ENCODE data around the gene NKX2-4. TPM values are rescaled to one million over a fixed set of nuclear protein-coding genes. Genes with fewer than 3 reads are reported as not detected.

Gene NKX2-4
- total and polyA plus RNA-seq, 3 donors from 2014 or later = 0.99 to 6.3 (median 5.1) TPM

DNA sequence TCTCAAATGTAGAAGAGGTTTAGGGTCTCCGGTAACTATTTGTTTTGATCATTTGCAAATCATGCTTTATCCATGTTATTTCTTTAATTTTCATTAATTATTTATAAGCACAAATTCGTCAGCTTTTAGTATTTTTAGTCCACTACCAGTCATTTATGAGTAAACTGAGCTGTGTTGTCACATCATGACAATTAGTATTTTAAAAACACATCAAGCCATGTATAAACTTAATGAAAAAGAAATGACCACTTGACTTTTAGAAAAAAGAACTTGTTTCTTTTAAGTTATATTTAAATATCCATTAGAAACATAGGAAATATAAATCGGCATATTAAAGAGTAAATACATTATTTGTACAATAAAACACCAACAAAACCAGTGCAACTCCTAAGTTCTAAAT, 2.8 kb downstream of the NKX2-4 start:
- 25 to 34% methylated on average over 3 of the region's 3 CpGs for WGBS, 2 donors

GRCh38 chr20:21393816-21394519, 3.4 kb downstream of the NKX2-4 start:
- TF ChIP-seq POLR2A (IDR thresholded peaks at IDR 0.05) = no peak
- TF ChIP-seq, protein P1, sequence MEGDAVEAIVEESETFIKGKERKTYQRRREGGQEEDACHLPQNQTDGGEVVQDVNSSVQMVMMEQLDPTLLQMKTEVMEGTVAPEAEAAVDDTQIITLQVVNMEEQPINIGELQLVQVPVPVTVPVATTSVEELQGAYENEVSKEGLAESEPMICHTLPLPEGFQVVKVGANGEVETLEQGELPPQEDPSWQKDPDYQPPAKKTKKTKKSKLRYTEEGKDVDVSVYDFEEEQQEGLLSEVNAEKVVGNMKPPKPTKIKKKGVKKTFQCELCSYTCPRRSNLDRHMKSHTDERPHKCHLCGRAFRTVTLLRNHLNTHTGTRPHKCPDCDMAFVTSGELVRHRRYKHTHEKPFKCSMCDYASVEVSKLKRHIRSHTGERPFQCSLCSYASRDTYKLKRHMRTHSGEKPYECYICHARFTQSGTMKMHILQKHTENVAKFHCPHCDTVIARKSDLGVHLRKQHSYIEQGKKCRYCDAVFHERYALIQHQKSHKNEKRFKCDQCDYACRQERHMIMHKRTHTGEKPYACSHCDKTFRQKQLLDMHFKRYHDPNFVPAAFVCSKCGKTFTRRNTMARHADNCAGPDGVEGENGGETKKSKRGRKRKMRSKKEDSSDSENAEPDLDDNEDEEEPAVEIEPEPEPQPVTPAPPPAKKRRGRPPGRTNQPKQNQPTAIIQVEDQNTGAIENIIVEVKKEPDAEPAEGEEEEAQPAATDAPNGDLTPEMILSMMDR (IDR thresholded peaks at IDR 0.05) = no peak
- Histone ChIP-seq H3K9me3 (no peaks in the 10 kb centered on the region), H3K27me3 (no peaks in the 10 kb centered on the region), H3K27ac (no peak overlapping the region), H3K4me3 (no peak overlapping the region), H3K36me3 (ENCODE audit: low read depth, missing control alignments) (no peaks in the 10 kb centered on the region), H3K4me1 (no peaks in the 10 kb centered on the region)
- 48 to 51% methylated on average over 4 of the region's 4 CpGs for WGBS, 2 donors
- intact Hi-C loops (cut with DNase I; ENCODE audit: low total_unique reads) = no loop called here
- DNase-seq = no peak

More for the DNA sequence above, 2.8 kb downstream of the NKX2-4 start:
- H3K27ac ChIP-seq = no peak overlapping the region
- H3K4me1 ChIP-seq = no peaks in the 10 kb centered on the region
- DNase-seq = no peak
- H3K27me3 ChIP-seq = no peaks in the 10 kb centered on the region
- intact Hi-C loops (cut with DNase I; ENCODE audit: low total_unique reads) = no loop called here
- H3K36me3 ChIP-seq (ENCODE audit: low read depth, missing control alignments) = no peaks in the 10 kb centered on the region
- TF ChIP-seq, protein P1 (IDR thresholded peaks at IDR 0.05) = no peak
- no peak for TF ChIP-seq POLR2A (IDR thresholded peaks at IDR 0.05)
- no peaks in the 10 kb centered on the region for H3K9me3 ChIP-seq
- H3K4me3 ChIP-seq = no peak overlapping the region

GRCh38 chr20:21393166-21393565, 4.2 kb downstream of the NKX2-4 start:
- no peak for DNase-seq
- Histone ChIP-seq H3K4me3 (no peak overlapping the region), H3K36me3 (ENCODE audit: low read depth, missing control alignments) (no peaks in the 10 kb centered on the region), H3K9me3 (no peaks in the 10 kb centered on the region), H3K27me3 (no peaks in the 10 kb centered on the region), H3K4me1 (no peaks in the 10 kb centered on the region), H3K27ac (no peak overlapping the region)
- TF ChIP-seq POLR2A (IDR thresholded peaks at IDR 0.05) = no peak
- TF ChIP-seq, protein P1 (IDR thresholded peaks at IDR 0.05) = no peak
- 47 to 59% methylated on average over 4 of the region's 4 CpGs for WGBS, 2 donors
- intact Hi-C loops (cut with DNase I; ENCODE audit: low total_unique reads) = no loop called here

DNA sequence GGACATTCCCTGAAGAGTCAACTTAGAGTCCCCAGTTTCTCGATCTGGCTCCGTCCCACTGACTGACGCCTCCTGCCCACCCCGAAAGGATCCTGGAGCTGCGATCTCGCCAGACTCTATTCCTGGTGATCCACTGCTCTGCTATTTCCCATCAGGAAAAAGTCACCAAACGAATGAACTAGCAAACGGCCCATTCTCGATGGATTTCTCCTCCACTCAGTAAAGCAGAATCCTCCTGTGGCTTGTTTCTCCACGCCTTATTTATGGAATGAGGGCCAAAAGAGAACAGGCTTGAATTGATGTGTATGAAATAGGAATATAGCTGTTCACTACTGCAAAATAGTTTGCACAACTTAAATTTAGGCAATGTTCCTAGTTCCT, 5.4 kb downstream of the NKX2-4 start:
- no peaks in the 10 kb centered on the region for H3K27me3 ChIP-seq
- no peaks in the 10 kb centered on the region for H3K36me3 ChIP-seq (ENCODE audit: low read depth, missing control alignments)
- 33 to 54% methylated on average over 10 of the region's 10 CpGs for WGBS, 2 donors
- peak overlapping the region in 1 of 2 donors; percentile 18 for H3K4me3 ChIP-seq
- H3K4me1 ChIP-seq = no peaks in the 10 kb centered on the region
- no peak for DNase-seq
- TF ChIP-seq POLR2A (IDR thresholded peaks at IDR 0.05) = no peak
- TF ChIP-seq, protein P1 (IDR thresholded peaks at IDR 0.05) = no peak
- intact Hi-C loops (cut with DNase I; ENCODE audit: low total_unique reads) = no loop called here
- no peak overlapping the region for H3K27ac ChIP-seq
- H3K9me3 ChIP-seq = no peaks in the 10 kb centered on the region
